Heart left ventricle (tissue), 13 donors: Measurements from ENCODE around the gene SCN5A.

Experiments
- CTCF ChIP-seq, 12 donors: fragments of 200-600 bp; sonication (generic) in 4 of 12; IDR thresholded peaks; one replicate each; pipeline versions ENCODE4 v1.5.0 to v1.8.0; 2018 to 2022; ENCODE audit warnings: antibody characterized with exemption in 12 of 12, mild to moderate bottlenecking in 5 of 12
- POLR2A ChIP-seq, 2 donors: fragments of 450-650 bp; IDR thresholded peaks; one replicate each; pipeline ENCODE4 v1.6.1; 2017; ENCODE audit warnings: antibody characterized with exemption in 2 of 2, mild to moderate bottlenecking in 2 of 2, moderate library complexity in 2 of 2
- donor health status: ischemic (EF 13 %, LVEDD 7.1; RV severe dilation, severe dysfunction).
- donor health status: DM: no; HTN: yes; CAD: no.
- donor health status: DM: no; HTN: no; CAD: no.
- donor health status: ischemic (EF 25% LVEDD 6.9; RV normal size, moderate dysfunction).
- donor health status: ischemic (EF 25% LVEDD 5.7; RV mildly dilated, moderate dysfunction).
- donor health status: ischemic (EF 35%, LVEDD 5.7; RV mildly dilated, moderate dysfunction).
- donor health status: nonischemic (EF 11% LVEDD 7.7; RV severe dilation, severe dysfunction).
- donor health status: DM: yes; HTN: yes; CAD: no.
- donor health status: PGD.
- donor health status: ischemic (EF 29% LVEDD 5.4; RV normal size, mild dysfunction).
- donor health status: nonischemic (EF 23%, LVEDD 6.1; RV moderate dilation, normal function).

GRCh38 chr3:38545550-38545949 is 103.9 kb downstream of the SCN5A start:
- TF ChIP-seq POLR2A (IDR thresholded peaks at IDR 0.05) (no peak), CTCF (IDR thresholded peaks at IDR 0.05) (no peak)
